ENCODE results near the gene DDX47.

DDX47 gene

DNA sequence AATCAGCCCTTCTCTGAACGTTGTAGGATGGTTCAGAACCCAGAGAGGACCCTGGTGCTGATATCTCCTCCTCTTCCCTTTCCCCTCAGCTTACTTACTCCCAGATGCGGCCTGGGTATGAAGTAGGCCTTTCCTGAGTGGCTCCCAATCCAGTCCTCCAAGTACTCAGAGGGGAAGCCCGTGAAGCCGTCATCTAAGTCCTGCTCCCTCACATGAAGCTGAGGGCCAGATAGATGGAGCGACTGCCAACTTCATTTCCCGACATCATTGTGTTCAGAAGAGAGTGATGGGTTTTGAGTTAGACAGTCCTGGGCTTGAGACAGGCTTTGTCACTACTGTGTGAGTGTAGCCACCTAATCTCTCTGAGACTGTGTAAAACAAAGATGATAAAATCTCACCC lies 25.0 kb upstream of the DDX47 start:
- no peak overlapping the region for H2AFZ ChIP-seq (ENCODE audit: low read depth, low read length)
- H3K9me3 ChIP-seq (ENCODE audit: low read length) = no peaks in the 10 kb centered on the region
- no peaks in the 10 kb centered on the region for H3K36me3 ChIP-seq (ENCODE audit: insufficient read depth, low read length)
- H3K27me3 ChIP-seq (ENCODE audit: insufficient read depth, low read length) = no peaks in the 10 kb centered on the region
- H3K4me1 ChIP-seq (ENCODE audit: insufficient read depth, low read length) = peaks cover 45% of the 10 kb centered on the region
- no peak overlapping the region for H3K4me3 ChIP-seq (ENCODE audit: low read length)

DNA sequence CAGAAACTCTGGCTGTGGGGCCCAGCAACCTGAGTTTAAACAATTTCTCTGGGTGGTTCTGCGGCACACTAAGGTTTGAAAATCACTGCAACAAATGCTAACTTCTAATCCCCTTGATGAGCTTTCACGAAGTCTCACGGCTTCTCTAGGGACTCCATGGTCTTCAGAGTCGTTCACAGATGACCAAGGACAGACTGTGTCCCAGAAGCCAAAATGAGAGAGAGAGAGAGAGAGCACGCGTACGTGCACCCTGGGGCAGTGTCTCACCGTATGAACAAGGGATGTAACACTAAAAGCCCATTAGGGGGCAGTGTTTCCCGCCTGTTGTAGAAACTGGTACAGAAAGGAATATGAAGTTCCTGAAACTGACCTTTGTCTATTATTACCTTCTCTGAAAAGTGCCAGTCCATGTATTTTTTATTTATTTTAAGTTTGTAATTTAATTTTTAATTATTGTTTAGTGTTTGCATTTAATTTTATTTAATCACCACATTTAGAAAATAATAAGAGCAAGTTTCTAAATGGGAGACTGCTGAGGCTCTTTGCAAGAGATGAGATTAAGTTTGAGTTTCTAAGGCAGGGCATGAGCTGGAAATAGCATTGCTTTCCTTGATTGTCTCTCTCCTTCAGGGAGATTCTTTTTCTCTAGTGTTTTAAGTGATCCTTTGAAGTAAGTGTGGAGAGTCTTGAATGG lies 24.3 kb upstream of the DDX47 start:
- H3K36me3 ChIP-seq (ENCODE audit: insufficient read depth, low read length) = no peaks in the 10 kb centered on the region
- no peaks in the 10 kb centered on the region for H3K27me3 ChIP-seq (ENCODE audit: insufficient read depth, low read length)

DNA sequence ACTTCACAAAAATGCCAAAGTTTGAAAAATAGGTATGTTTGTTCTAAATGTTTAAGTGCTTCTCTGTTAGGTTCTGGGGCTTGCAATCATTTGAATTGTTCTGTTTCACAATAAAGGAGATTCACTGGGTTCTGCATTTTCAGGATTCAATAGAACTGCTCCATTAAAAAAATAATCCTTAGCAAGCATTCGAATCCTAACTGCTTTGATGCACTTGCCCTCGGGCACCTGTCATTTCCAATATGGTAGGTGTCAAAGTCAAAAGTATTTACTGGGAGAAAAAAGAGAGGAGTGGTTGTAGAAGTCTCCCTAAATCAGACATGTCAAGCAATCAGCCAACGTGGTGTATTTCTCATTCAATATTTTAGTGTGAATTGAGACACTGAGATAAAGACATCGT lies 22.2 kb upstream of the DDX47 start:
- H3K4me3 ChIP-seq (ENCODE audit: low read length) = no peak overlapping the region
- no peaks in the 10 kb centered on the region for H3K27me3 ChIP-seq (ENCODE audit: insufficient read depth, low read length)
- H2AFZ ChIP-seq (ENCODE audit: low read depth, low read length) = no peak overlapping the region
- peaks cover 29% of the 10 kb centered on the region for H3K4me1 ChIP-seq (ENCODE audit: insufficient read depth, low read length)
- no peaks in the 10 kb centered on the region for H3K36me3 ChIP-seq (ENCODE audit: insufficient read depth, low read length)
- H3K9me3 ChIP-seq (ENCODE audit: low read length) = no peaks in the 10 kb centered on the region

More for the DNA sequence above, 24.3 kb upstream of the DDX47 start:
- no peak overlapping the region for H3K4me3 ChIP-seq (ENCODE audit: low read length)
- peaks cover 45% of the 10 kb centered on the region for H3K4me1 ChIP-seq (ENCODE audit: insufficient read depth, low read length)
- no peak overlapping the region for H2AFZ ChIP-seq (ENCODE audit: low read depth, low read length)
- no peaks in the 10 kb centered on the region for H3K9me3 ChIP-seq (ENCODE audit: low read length)

DNA sequence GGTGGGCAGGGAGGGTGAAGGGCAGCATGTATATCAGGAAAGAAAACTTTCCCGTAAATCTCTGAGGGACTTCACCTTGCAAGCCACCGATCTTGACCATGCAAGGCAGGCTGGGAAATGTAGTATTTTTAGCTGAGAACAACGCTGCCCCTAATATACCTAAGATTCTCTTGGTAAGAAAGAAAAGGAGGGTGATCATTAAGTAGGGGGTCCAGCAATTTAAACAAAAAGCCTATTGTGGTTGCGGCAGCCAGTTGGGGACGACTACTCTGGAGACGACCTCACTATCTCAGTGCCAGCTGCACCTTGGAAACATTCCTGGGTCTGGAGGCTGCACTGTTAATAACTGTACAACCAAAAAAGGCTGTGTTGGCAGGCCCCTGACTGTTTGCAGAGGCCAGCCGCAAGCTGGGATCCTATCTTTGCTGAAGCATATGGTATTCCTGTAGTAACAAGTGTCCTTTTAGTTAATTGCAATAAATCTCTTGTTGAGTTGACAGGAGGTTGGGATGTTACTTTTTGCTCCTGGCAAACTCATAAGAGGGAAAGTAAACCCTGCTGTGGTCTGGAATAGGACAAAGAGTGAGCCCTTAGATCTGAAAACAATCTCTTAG lies 21.3 kb upstream of the DDX47 start:
- Histone ChIP-seq H3K4me3 (ENCODE audit: low read length) (no peak overlapping the region), H3K27me3 (ENCODE audit: insufficient read depth, low read length) (no peaks in the 10 kb centered on the region), H3K4me1 (ENCODE audit: insufficient read depth, low read length) (peaks cover 22% of the 10 kb centered on the region), H3K36me3 (ENCODE audit: insufficient read depth, low read length) (no peaks in the 10 kb centered on the region), H3K9me3 (ENCODE audit: low read length) (no peaks in the 10 kb centered on the region), H2AFZ (ENCODE audit: low read depth, low read length) (no peak overlapping the region)

DNA sequence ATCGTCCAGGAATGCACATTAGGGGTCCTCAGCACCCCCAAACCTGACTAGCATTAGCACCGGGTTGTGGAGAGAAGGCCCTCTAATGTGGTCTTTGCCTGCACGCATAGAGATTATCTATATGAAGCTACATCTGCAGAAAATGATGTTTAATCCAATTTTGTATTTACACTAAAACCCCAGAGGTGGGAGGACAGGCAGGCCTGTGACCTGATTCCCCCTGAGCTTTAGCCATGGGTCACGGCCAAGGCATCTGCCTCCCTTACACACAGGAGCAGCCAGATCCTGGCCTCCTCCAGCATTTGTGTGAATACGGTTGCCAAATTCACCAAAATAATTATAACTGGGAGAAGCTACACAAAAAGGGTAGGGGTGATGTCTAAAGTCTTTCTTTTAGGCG lies 20.7 kb upstream of the DDX47 start:
- H3K27me3 ChIP-seq (ENCODE audit: insufficient read depth, low read length) = no peaks in the 10 kb centered on the region
- no peak overlapping the region for H2AFZ ChIP-seq (ENCODE audit: low read depth, low read length)
- peaks cover 22% of the 10 kb centered on the region for H3K4me1 ChIP-seq (ENCODE audit: insufficient read depth, low read length)
- no peak overlapping the region for H3K4me3 ChIP-seq (ENCODE audit: low read length)
- H3K36me3 ChIP-seq (ENCODE audit: insufficient read depth, low read length) = no peaks in the 10 kb centered on the region
- no peaks in the 10 kb centered on the region for H3K9me3 ChIP-seq (ENCODE audit: low read length)

DNA sequence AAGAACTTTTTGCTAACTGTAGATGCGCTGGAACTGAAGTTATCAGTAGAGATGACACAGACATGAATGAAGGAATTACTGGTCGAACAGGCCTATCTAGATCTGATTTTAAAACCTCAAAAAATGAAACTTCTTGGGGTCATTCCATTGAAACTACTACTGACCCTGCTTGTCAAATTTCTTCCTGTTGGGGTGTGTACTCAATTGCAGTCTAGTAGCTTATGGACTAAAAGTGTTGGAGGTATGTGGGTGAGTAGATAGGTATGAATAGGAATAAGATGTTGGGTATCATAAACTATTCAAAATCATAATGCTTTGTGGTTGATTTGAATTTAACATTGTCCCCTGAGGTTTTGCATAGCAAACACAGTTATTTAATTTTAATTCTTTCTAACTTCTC lies 18.5 kb upstream of the DDX47 start:
- no peaks in the 10 kb centered on the region for H3K36me3 ChIP-seq (ENCODE audit: insufficient read depth, low read length)
- H3K27me3 ChIP-seq (ENCODE audit: insufficient read depth, low read length) = no peaks in the 10 kb centered on the region
- no peaks in the 10 kb centered on the region for H3K9me3 ChIP-seq (ENCODE audit: low read length)
- H2AFZ ChIP-seq (ENCODE audit: low read depth, low read length) = no peak overlapping the region
- H3K4me3 ChIP-seq (ENCODE audit: low read length) = no peak overlapping the region
- peaks cover 25% of the 10 kb centered on the region for H3K4me1 ChIP-seq (ENCODE audit: insufficient read depth, low read length)

DNA sequence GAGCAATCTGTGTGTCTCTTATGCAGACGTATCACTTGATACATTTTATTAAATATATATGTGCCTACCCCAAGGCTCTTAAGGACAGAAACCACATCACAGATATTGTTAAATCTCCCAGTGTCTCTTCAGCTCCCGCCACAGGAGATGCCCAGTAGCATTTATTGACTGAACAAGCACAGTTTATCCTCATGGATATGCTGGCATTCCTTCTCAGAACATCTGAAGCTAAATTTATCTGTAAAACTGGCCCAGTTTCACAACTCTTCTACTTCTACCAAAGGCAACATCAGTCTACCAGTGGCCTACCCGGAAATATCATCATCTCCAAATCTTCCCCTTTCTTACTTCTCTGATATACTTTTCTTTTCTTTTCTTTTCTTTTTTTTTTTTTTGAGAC lies 17.0 kb upstream of the DDX47 start:
- Histone ChIP-seq H3K9me3 (ENCODE audit: low read length) (no peaks in the 10 kb centered on the region), H2AFZ (ENCODE audit: low read depth, low read length) (no peak overlapping the region), H3K4me3 (ENCODE audit: low read length) (no peak overlapping the region), H3K4me1 (ENCODE audit: insufficient read depth, low read length) (peaks cover 21% of the 10 kb centered on the region), H3K27me3 (ENCODE audit: insufficient read depth, low read length) (no peaks in the 10 kb centered on the region), H3K36me3 (ENCODE audit: insufficient read depth, low read length) (no peaks in the 10 kb centered on the region)

DNA sequence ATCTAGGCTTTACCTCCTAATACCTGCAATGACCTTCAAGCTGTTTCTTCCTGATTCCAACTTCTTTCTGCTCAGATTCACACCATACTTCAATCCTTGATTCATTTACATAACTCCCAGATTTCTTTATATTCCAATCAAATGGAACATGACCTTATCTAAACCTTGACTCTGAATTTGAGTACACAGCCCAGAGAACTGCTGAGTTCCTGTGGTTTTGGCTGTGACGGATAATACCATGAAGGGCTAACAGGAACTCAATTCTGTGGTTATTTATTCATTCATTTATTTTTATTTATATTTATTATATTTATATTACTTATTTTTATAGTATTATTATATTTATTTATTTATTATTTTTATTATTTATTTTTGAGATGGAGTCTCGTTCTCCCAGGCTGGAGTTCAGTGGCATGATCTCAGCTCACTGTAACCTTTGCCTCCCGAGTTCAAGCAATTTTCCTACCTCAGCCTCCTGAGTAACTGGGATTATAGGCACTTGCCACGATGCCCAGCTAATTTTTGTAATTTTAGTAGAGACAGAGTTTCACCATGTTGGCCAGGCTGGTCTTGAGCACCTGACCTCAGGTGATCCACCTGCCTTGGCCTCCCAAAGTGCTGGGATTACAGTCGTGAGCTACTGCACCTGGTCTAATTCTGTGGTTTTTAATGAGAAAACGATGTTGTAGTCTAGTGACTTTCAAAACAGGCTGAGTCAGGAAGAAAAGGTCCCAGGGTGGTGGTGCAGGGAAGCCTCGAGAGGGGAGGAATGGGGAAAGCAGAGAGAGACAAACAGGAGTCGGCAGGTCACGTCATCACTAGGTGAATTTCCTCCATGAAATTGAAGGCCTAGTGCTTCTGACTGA lies 16.0 kb upstream of the DDX47 start:
- no peak overlapping the region for H3K4me3 ChIP-seq (ENCODE audit: low read length)
- no peak overlapping the region for H2AFZ ChIP-seq (ENCODE audit: low read depth, low read length)
- H3K4me1 ChIP-seq (ENCODE audit: insufficient read depth, low read length) = peaks cover 13% of the 10 kb centered on the region
- H3K27me3 ChIP-seq (ENCODE audit: insufficient read depth, low read length) = no peaks in the 10 kb centered on the region
- H3K36me3 ChIP-seq (ENCODE audit: insufficient read depth, low read length) = no peaks in the 10 kb centered on the region
- no peaks in the 10 kb centered on the region for H3K9me3 ChIP-seq (ENCODE audit: low read length)

DNA sequence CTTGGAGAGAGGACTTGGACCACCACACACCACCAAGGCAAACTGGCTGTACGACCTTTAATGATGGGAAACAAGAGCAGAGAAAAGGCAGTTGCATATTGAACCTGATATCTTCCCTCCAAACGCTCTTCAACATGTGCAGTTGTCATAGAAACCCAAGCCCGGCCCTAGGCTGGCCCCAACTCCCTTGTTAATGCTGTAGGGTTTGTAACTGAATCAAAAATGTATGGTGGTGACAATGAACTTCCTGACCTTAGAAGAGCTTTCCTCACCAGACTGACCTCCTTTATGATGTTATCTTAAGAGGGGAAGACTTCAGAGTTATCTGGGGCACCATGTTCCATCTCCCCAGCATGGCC lies 15.4 kb upstream of the DDX47 start:
- Histone ChIP-seq H3K4me3 (ENCODE audit: low read length) (no peak overlapping the region), H3K9me3 (ENCODE audit: low read length) (no peaks in the 10 kb centered on the region), H3K4me1 (ENCODE audit: insufficient read depth, low read length) (peaks cover 6% of the 10 kb centered on the region), H3K36me3 (ENCODE audit: insufficient read depth, low read length) (no peaks in the 10 kb centered on the region), H2AFZ (ENCODE audit: low read depth, low read length) (no peak overlapping the region), H3K27me3 (ENCODE audit: insufficient read depth, low read length) (no peaks in the 10 kb centered on the region)

DNA sequence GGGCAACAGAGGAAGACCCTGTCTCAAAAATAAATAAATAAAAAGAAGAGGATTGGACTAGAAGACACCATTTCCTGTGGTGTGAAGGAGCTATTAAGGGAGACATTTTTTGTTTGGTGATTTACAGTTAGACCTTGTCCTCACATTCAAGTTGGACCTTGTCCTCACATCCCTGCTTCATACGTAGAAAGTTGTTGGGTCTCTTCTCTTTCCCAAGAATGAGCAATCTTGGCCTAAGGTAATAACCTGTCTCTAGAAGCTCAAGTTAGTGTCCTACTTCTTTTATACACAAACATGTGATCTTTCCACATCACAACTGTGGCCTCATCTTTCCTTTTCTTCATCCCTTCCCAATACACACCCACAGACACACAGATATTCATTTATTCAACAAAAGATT lies 14.7 kb upstream of the DDX47 start:
- H3K9me3 ChIP-seq (ENCODE audit: low read length) = no peaks in the 10 kb centered on the region
- no peaks in the 10 kb centered on the region for H3K36me3 ChIP-seq (ENCODE audit: insufficient read depth, low read length)
- H3K4me1 ChIP-seq (ENCODE audit: insufficient read depth, low read length) = peaks cover 6% of the 10 kb centered on the region
- H3K27me3 ChIP-seq (ENCODE audit: insufficient read depth, low read length) = no peaks in the 10 kb centered on the region
- H3K4me3 ChIP-seq (ENCODE audit: low read length) = no peak overlapping the region
- H2AFZ ChIP-seq (ENCODE audit: low read depth, low read length) = no peak overlapping the region

DNA sequence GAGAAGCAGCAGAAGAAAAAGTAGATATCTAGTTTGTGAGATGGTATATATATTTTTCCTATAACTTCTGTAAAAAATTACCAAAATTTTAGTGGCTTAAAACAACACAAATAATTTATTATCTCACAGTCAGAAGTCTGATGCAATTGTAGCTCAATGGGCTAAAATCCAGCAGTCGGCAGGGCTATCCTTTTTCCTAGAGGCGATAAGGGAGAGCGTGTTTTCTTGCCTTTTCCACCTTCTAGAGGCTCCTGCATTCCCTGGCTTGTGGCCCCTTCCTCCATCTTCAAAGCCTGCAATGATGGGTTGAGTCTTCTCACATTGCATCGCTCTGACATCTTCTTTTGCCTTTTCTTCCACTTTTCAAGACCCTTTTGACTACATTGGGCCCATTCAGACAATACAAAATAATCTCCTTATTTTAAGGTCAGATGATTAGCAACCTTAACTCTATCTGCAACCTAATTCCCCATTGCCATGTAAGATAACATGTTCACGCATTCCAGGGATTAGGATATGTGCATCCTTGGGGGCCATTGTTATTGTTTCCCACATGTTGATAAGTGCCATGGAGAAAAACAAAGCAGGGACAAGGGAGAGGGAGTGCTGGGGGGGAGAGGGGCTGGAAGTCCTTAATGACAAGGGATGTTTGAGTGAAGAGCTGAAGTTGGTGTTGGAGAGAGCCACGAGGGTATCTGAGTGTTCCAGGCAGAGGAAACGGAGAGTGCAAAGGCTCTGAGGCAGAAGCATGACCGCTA lies 13.8 kb upstream of the DDX47 start:
- H3K27me3 ChIP-seq (ENCODE audit: insufficient read depth, low read length) = no peaks in the 10 kb centered on the region
- peaks cover 6% of the 10 kb centered on the region for H3K4me1 ChIP-seq (ENCODE audit: insufficient read depth, low read length)
- no peaks in the 10 kb centered on the region for H3K36me3 ChIP-seq (ENCODE audit: insufficient read depth, low read length)
- no peak overlapping the region for H2AFZ ChIP-seq (ENCODE audit: low read depth, low read length)
- no peak overlapping the region for H3K4me3 ChIP-seq (ENCODE audit: low read length)
- H3K9me3 ChIP-seq (ENCODE audit: low read length) = no peaks in the 10 kb centered on the region

DNA sequence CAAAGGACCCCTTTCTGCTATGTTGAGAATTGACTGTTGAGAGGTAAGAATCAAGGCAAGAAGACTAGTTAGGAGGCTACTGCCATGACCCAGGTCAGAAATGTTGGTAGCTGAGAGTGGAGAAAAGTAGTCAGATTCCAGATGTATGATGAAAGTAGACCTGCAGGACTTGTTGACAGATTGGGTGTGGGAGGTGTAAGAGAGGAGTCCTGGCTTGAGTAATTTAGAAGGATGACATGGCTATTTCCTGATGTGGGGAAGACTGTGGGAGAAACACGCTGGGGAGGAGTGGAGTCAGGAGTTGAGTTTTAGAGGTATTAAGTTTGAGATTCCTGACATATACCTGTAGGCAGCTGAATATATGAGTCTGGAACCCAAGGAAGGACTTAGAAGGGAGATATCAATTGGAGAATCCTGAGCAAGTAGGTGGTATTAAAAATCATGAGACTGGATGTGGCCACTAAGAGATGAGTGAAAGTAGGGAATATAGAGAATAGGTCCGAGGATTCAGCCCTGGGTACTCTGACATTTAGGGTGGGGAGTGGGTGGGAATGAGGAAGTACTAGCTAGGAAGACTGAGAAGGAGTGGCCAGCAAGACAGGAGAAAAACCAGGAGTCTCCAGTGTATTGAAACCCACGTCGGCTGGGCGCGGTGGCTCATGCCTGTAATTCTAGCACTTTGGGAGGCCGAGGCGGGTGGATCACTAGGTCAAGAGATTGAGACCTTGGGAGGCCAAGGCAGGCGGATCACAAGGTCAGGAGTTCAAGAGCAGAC lies 12.6 kb upstream of the DDX47 start:
- H3K9me3 ChIP-seq (ENCODE audit: low read length) = no peaks in the 10 kb centered on the region
- H2AFZ ChIP-seq (ENCODE audit: low read depth, low read length) = no peak overlapping the region
- no peaks in the 10 kb centered on the region for H3K27me3 ChIP-seq (ENCODE audit: insufficient read depth, low read length)
- no peaks in the 10 kb centered on the region for H3K36me3 ChIP-seq (ENCODE audit: insufficient read depth, low read length)
- H3K4me3 ChIP-seq (ENCODE audit: low read length) = no peak overlapping the region
- H3K4me1 ChIP-seq (ENCODE audit: insufficient read depth, low read length) = peaks cover 6% of the 10 kb centered on the region

Data from neuron (in vitro differentiated cells).